Liver (tissue), 9 donors: ENCODE measurements around the gene GPR152. TPM values are rescaled to one million over a fixed set of nuclear protein-coding genes. Genes with fewer than 3 reads are reported as not detected.

Experiments
- DNase-seq: peaks from one replicate; pipeline ENCODE4 v3.0.0-alpha.2; 2017; ENCODE audit warnings: low spot score
- H3K27ac ChIP-seq, 2 donors: one replicate each; pipeline ENCODE4 v1.7.0; 2013; ENCODE audit warnings: inconsistent platforms in 2 of 2, low read length in 2 of 2, control low read depth in 1 of 2, low read depth in 1 of 2, mild to moderate bottlenecking in 1 of 2
- H3K27me3 ChIP-seq, 4 donors: one replicate each; pipeline versions ENCODE4 v1.6.1 to v1.7.0; 2013; ENCODE audit warnings: low read length in 3 of 4, inconsistent platforms in 1 of 4, mild to moderate bottlenecking in 1 of 4, moderate library complexity in 1 of 4; ENCODE audit not compliant: control insufficient read depth in 4 of 4, insufficient read depth in 4 of 4
- H3K36me3 ChIP-seq, 4 donors: one replicate each; pipeline versions ENCODE4 v1.6.1 to v1.7.0; 2013; ENCODE audit warnings: low read length in 3 of 4, mild to moderate bottlenecking in 3 of 4, low read depth in 1 of 4, moderate library complexity in 1 of 4; ENCODE audit not compliant: control insufficient read depth in 4 of 4, insufficient read depth in 3 of 4
- H3K4me1 ChIP-seq, 4 donors: one replicate each; pipeline versions ENCODE4 v1.6.1 to v1.7.0; 2013; ENCODE audit warnings: low read length in 3 of 4, mild to moderate bottlenecking in 3 of 4, moderate library complexity in 1 of 4; ENCODE audit not compliant: control insufficient read depth in 4 of 4, insufficient read depth in 4 of 4
- H3K4me3 ChIP-seq, 3 donors: one replicate each; pipeline versions ENCODE4 v1.6.1 to v1.7.0; 2013; ENCODE audit warnings: low read length in 3 of 3, control low read depth in 1 of 3, low read depth in 1 of 3, mild to moderate bottlenecking in 1 of 3
- H3K9ac ChIP-seq, 2 donors: one replicate each; pipeline ENCODE4 v1.7.0; 2013; ENCODE audit warnings: low read length in 2 of 2, mild to moderate bottlenecking in 2 of 2, moderate library complexity in 2 of 2, control low read depth in 1 of 2, low read depth in 1 of 2
- H3K9me3 ChIP-seq, 4 donors: one replicate each; pipeline versions ENCODE4 v1.6.1 to v1.7.0; 2013; ENCODE audit warnings: low read length in 3 of 4; ENCODE audit not compliant: control insufficient read depth in 4 of 4
- FOXA1 ChIP-seq: IDR thresholded peaks from 2 replicates; pipeline ENCODE4 v1.6.1; 2016; ENCODE audit warnings: antibody characterized with exemption
- GABPA ChIP-seq, 2 donors: IDR thresholded peaks in 1 of 2; conservative IDR thresholded peaks in 1 of 2; 2 replicates each; pipeline ENCODE4 v1.6.1; 2016; ENCODE audit warnings: antibody characterized with exemption in 2 of 2, mild to moderate bottlenecking in 1 of 2, moderate library complexity in 1 of 2
- HNF4A ChIP-seq, 2 donors: conservative IDR thresholded peaks; 2 replicates each; pipeline ENCODE4 v1.6.1; 2016; ENCODE audit warnings: antibody characterized with exemption in 2 of 2, mild to moderate bottlenecking in 2 of 2
- JUND ChIP-seq, 2 donors: IDR thresholded peaks; 2 replicates each; pipeline ENCODE4 v1.6.1; 2016; ENCODE audit warnings: antibody characterized with exemption in 2 of 2
- MAX ChIP-seq: IDR thresholded peaks from 2 replicates; pipeline ENCODE4 v1.6.1; 2016; ENCODE audit warnings: antibody characterized with exemption
- RXRA ChIP-seq, 2 donors: IDR thresholded peaks; 2 replicates each; pipeline ENCODE4 v1.6.1; 2017 to 2018; ENCODE audit warnings: antibody characterized with exemption in 2 of 2, mild to moderate bottlenecking in 1 of 2
- TAF1 ChIP-seq: conservative IDR thresholded peaks from 2 replicates; pipeline ENCODE4 v1.6.1; 2016; ENCODE audit warnings: antibody characterized with exemption, mild to moderate bottlenecking
- YY1 ChIP-seq: IDR thresholded peaks from 2 replicates; pipeline ENCODE4 v1.6.1; 2016; ENCODE audit warnings: antibody characterized with exemption, mild to moderate bottlenecking
- ZBTB33 ChIP-seq: IDR thresholded peaks from 2 replicates; pipeline ENCODE4 v1.6.1; 2016; ENCODE audit warnings: antibody characterized with exemption
- WGBS: extraction: QIAGEN DNeasy Blood & Tissue Kit; methylation state at CpG from one replicate; pipeline ENCODE4 v1.1.7; 2013; 5-methylcytosine and 5-hydroxymethylcytosine counted together
- polyA plus RNA-seq, 2 donors: library from polyadenylated mRNA; stranded (reverse) in 1 of 2; unstranded in 1 of 2; fragments of 200-250 nt in 1 of 2; fragments of >200 nt in 1 of 2; fragmentation: Nextera tagmentation in 1 of 2; extraction: Ambion mirVana in 1 of 2; gene quantifications; one replicate each; pipeline versions ENCODE4 v1.2.1 to v1.2.3, GENCODE V29; 2013 to 2015
- total RNA-seq, 2 donors: library from RNA; depleted of rRNA; stranded (reverse); fragments of >200 nt; gene quantifications; one replicate each; pipeline ENCODE4 v1.2.3, GENCODE V29; 2014
- TF ChIP-seq, protein P1 (sequence below): fragments of 150-350 bp; IDR thresholded peaks from 2 replicates; pipeline ENCODE4 v1.5.1; 2017; ENCODE audit warnings: improper control_type of control experiment, low read depth, low read length; ENCODE audit not compliant: missing input control
- donor health status: healthy.
- donor health status: healthy.
- donor health status: healthy.
- donor health status: healthy.
- donor health status: healthy.

GPR152 gene
- total and polyA plus RNA-seq, 4 donors = not detected

GRCh38 chr11:67492069-67492727 lies 39.7 kb upstream of the GPR152 start:
- H3K36me3 ChIP-seq = peaks cover 4 to 51% (median 18%) of the 10 kb centered on the region in 4 donors
- no peaks in the 10 kb centered on the region for H3K9me3 ChIP-seq
- no peak overlapping the region for H3K27ac ChIP-seq
- 94% methylated on average over 19 of the region's 19 CpGs for WGBS
- no peak overlapping the region for H3K9ac ChIP-seq
- no peak overlapping the region for H3K4me3 ChIP-seq
- TF ChIP-seq, protein P1, sequence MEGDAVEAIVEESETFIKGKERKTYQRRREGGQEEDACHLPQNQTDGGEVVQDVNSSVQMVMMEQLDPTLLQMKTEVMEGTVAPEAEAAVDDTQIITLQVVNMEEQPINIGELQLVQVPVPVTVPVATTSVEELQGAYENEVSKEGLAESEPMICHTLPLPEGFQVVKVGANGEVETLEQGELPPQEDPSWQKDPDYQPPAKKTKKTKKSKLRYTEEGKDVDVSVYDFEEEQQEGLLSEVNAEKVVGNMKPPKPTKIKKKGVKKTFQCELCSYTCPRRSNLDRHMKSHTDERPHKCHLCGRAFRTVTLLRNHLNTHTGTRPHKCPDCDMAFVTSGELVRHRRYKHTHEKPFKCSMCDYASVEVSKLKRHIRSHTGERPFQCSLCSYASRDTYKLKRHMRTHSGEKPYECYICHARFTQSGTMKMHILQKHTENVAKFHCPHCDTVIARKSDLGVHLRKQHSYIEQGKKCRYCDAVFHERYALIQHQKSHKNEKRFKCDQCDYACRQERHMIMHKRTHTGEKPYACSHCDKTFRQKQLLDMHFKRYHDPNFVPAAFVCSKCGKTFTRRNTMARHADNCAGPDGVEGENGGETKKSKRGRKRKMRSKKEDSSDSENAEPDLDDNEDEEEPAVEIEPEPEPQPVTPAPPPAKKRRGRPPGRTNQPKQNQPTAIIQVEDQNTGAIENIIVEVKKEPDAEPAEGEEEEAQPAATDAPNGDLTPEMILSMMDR = no peak
- TF ChIP-seq MAX (no peak), YY1 (no peak), JUND (IDR thresholded peaks at IDR 0.05) (no peak), FOXA1 (no peak), RXRA (IDR thresholded peaks at IDR 0.05) (no peak), GABPA (IDR thresholded peaks at IDR 0.05 in 1 of 2, conservative IDR thresholded peaks at IDR 0.05 in 1 of 2) (no peak)
- DNase-seq = no peak
- no peaks in the 10 kb centered on the region for H3K27me3 ChIP-seq
- H3K4me1 ChIP-seq = no peaks in the 10 kb centered on the region

DNA sequence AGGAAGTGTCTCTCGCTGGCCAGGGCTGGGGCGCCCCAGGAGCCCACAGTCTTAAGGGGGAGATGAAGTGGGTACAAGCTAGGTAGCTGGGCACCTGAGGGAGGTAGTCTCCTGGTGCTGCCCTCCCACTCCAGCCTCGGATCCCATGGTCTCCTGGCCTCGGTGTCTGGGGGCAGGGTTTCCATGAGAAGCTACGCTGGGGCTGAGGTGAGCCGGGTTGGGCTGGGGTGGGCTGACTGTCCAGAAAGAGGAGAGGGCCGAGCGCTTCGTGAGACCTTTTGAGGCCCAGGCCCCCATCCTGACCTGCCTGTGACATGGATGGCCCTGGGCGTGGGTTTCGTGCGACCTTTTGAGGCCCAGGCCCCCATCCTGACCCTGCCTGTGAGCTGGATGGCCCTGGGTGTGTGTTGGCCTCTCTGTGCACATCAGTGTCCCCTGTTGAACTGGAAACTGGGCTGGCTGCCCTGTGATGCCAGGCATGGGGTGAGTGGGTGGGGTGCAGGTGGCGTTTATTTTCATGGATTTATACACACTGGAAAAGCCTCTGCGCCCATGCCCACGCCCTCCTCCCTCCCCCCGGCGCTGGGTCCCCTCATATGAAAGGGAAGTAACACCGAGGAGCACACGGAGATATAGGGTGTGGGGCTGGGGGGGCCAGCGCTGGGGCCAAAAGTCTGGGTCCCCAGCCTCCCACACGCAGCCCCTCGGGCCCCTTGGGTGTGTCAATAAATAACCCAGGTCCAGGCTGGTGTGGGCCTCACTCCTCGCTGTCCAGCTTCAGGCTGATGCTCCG lies 38.9 kb upstream of the GPR152 start:
- peaks cover 4 to 51% (median 18%) of the 10 kb centered on the region in 4 donors for H3K36me3 ChIP-seq
- no peak overlapping the region for H3K9ac ChIP-seq
- no peak overlapping the region for H3K4me3 ChIP-seq
- H3K9me3 ChIP-seq = no peaks in the 10 kb centered on the region
- H3K4me1 ChIP-seq = peaks cover 0 to 4% (median 0%) of the 10 kb centered on the region in 4 donors
- H3K27me3 ChIP-seq = no peaks in the 10 kb centered on the region
- 89% methylated on average over 24 of the region's 24 CpGs for WGBS
- no peak for DNase-seq
- no peak overlapping the region for H3K27ac ChIP-seq
- TF ChIP-seq, protein P1 = no peak
- TF ChIP-seq GABPA (IDR thresholded peaks at IDR 0.05 in 1 of 2, conservative IDR thresholded peaks at IDR 0.05 in 1 of 2) (no peak), TAF1 (no peak)

DNA sequence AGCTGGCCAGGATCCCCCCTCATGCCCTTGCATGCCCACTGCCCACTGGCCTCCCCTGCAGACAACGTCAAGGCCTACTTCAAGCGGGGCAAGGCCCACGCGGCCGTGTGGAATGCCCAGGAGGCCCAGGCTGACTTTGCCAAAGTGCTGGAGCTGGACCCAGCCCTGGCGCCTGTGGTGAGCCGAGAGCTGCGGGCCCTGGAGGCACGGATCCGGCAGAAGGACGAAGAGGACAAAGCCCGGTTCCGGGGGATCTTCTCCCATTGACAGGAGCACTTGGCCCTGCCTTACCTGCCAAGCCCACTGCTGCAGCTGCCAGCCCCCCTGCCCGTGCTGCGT lies 38.2 kb upstream of the GPR152 start:
- H3K9ac ChIP-seq = no peak overlapping the region
- H3K27ac ChIP-seq = no peak overlapping the region
- H3K27me3 ChIP-seq = no peaks in the 10 kb centered on the region
- peaks cover 0 to 5% (median 3%) of the 10 kb centered on the region in 4 donors for H3K4me1 ChIP-seq
- 93% methylated on average over 15 of the region's 15 CpGs for WGBS
- no peaks in the 10 kb centered on the region for H3K9me3 ChIP-seq
- no peak for TF ChIP-seq HNF4A (conservative IDR thresholded peaks at IDR 0.05)
- TF ChIP-seq TAF1 = no peak
- TF ChIP-seq ZBTB33 = no peak
- no peak overlapping the region for H3K4me3 ChIP-seq
- peaks cover 4 to 50% (median 18%) of the 10 kb centered on the region in 4 donors for H3K36me3 ChIP-seq
- no peak for DNase-seq
